ENCODE data around the gene LARGE1.

DNA sequence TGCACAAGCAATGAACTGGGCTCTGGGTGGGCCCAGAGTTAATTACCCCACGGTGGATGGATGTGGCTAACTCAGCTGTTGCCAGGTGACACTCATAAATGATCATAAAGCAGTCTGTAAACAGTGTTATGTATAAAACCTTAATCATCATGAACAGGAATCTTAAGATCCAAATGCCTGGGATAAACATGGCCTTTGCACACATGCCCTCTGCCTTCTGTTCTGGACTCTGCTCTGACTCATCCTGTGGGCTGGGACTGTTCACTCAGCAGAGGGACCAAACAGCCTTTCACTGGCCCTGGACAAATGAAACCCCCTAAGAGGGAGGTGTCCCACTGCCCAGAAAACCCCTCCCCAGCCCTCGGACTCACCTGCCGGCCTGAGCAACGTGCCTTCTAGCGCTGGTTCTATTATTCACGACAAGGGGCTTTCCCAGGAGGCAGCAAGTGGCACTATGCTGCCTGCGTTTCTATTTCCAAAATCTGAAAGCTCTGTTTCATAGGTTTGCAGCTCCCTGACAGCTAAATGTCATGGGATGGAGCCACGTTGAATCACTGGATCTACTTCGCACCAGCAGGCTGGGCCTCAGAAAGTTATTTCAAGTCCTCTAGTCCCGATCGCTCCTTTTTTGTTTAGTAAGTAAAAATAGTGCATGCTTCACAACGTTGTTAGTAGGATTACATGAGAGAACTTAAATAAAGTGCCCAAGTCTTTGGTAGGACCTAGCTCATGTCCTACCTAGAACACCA lies 53.0 kb downstream of the LARGE1 start:
- TF ChIP-seq EZH2 (IDR thresholded peaks at IDR 0.05) (no peak), EGR1 (IDR thresholded peaks at IDR 0.05; ENCODE audit: low read depth) (no peak), CBX3 (IDR thresholded peaks at IDR 0.05; ENCODE audit: low read depth) (no peak), YY1 (IDR thresholded peaks at IDR 0.05; ENCODE audit: extremely low read depth, insufficient replicate concordance, low read depth, low read length) (no peak), EZH2phosphoT487 (IDR thresholded peaks at IDR 0.05; ENCODE audit: borderline replicate concordance) (no peak), POLR2AphosphoS5 (IDR thresholded peaks at IDR 0.05; ENCODE audit: low read depth, low read length) (no peak), POLR2A (IDR thresholded peaks at IDR 0.05; ENCODE audit: borderline replicate concordance, extremely low read depth, insufficient read depth, insufficient read length) (no peak)
- TF ChIP-seq, protein P1, sequence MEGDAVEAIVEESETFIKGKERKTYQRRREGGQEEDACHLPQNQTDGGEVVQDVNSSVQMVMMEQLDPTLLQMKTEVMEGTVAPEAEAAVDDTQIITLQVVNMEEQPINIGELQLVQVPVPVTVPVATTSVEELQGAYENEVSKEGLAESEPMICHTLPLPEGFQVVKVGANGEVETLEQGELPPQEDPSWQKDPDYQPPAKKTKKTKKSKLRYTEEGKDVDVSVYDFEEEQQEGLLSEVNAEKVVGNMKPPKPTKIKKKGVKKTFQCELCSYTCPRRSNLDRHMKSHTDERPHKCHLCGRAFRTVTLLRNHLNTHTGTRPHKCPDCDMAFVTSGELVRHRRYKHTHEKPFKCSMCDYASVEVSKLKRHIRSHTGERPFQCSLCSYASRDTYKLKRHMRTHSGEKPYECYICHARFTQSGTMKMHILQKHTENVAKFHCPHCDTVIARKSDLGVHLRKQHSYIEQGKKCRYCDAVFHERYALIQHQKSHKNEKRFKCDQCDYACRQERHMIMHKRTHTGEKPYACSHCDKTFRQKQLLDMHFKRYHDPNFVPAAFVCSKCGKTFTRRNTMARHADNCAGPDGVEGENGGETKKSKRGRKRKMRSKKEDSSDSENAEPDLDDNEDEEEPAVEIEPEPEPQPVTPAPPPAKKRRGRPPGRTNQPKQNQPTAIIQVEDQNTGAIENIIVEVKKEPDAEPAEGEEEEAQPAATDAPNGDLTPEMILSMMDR (IDR thresholded peaks at IDR 0.05 in 2 of 3, conservative IDR thresholded peaks at IDR 0.05 in 1 of 3; ENCODE audit: borderline replicate concordance in 1 of 3, insufficient read depth in 1 of 3, low read depth in 2 of 3, low read length in 2 of 3), result no peak
